GM18526 (cell line): Measurements from ENCODE around the gene ARF3.

Experiments
- POLR2A ChIP-seq: IDR thresholded peaks from 3 replicates; pipeline ENCODE4 v1.6.1; 2011; ENCODE audit not compliant: insufficient read length; ENCODE audit errors: extremely low read depth

Gene ARF3

GRCh38 chr12:48958049-48958388 lies 732 bp upstream of the ARF3 start:
- no peak for TF ChIP-seq POLR2A

- no peak for TF ChIP-seq POLR2A
Observed at GRCh38 chr12:48956279-48957140, 777 bp downstream of the ARF3 start.

GRCh38 chr12:48954841-48955501 lies 2.3 kb downstream of the ARF3 start:
- TF ChIP-seq POLR2A = no peak

GRCh38 chr12:48954061-48954460 lies 3.2 kb downstream of the ARF3 start:
- no peak for TF ChIP-seq POLR2A

DNA sequence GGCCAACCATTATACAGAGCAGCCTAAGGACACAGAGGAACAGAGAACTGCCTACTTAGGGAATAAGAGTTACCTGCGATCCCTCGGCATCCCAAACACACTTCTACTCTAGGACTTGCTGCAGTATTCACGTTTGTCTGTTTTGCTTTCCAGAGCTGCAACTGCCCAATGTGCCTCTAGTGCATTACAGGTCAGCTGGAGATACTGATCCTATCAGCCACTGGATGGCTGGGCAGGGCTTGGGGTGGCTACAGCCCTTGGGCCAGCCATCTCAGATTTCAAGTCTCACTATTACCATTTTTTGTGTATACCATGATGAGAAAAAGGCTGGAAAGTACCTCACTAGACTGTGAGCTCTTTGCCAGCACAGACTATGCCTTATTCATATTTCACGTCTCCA lies 4.6 kb downstream of the ARF3 start:
- no peak for TF ChIP-seq POLR2A

- TF ChIP-seq POLR2A = no peak
Observed at GRCh38 chr12:48947727-48948126, 9.6 kb downstream of the ARF3 start.

GRCh38 chr12:48946943-48947342 lies 10.3 kb downstream of the ARF3 start:
- TF ChIP-seq POLR2A = no peak

DNA sequence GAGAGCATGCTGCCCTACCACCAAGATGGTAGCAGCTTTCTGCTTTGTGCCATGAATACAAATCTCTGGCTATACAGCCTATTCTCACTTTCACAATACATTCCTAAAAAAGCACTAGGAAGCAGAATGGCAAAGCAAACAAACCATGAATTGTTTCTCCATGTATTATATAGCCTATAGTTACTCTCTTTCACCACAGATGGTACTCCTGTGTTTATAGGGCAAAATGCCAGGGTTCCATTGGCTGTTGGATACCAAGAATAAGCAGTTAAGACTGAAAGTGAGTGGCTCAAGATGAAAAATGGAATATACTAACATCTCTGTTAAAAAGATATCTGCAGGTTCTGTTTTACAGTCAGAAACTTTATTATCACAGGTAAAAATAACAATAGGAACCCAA lies 11.1 kb downstream of the ARF3 start:
- TF ChIP-seq POLR2A = no peak

DNA sequence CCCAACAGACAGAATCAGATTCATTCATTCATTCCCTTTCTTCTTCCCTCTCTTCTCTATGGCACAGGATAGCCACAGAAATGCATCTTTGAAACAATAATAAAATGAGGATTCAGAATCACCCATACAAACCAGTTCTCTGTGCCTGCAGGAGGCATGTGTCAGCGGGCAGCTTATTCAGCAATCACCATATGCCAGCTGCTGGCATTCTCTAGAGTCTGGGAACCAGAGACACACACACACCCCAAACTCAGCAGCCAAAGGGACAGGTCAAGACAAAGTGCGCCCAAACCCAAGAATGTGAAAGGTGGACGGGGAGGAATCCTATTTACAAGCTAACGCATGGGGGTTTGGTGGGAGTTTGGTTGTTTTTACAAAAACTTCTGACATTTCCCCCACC lies 14.1 kb downstream of the ARF3 start:
- TF ChIP-seq POLR2A = no peak

- no peak for TF ChIP-seq POLR2A
Observed at GRCh38 chr12:48940181-48940580, 17.1 kb downstream of the ARF3 start.

DNA sequence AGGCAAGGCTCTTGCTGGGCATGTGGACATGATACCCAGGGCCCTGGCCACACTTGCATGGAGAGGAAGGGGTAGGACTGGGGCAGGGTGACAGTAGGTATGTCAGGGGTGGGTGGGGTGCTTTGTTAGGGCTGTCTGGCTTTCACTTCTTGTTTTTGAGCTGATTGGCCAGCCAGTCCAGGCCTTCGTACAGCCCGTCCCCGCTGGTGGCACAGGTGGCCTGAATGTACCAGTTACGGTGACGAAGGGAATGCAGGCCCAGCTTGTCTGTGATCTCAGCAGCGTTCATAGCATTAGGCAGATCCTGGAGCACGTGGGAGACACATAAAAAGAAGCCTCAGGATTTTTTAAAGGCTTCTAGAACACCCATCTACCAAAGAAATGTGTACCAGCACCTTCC lies 18.5 kb downstream of the ARF3 start:
- no peak for TF ChIP-seq POLR2A

DNA sequence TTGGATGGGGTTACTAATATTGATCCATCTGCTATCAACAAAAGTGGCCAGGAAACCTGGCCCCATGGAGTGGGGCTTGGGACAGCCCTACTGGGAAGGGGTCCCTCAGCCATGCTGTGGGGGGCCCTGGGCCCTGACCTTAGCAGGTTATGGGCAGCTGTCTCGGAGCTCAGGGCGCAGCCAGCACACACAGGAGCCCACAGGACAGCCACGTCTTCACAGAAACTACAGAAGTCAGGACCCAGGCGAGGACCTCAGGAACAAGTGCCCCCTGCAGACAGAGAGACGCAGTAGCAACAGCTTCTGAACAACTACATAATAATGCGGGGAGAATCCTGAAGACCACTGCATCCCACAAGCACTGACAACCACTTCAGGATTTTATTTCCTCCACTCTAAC lies 20.1 kb downstream of the ARF3 start:
- no peak for TF ChIP-seq POLR2A

GRCh38 chr12:48936379-48936979 lies 20.8 kb downstream of the ARF3 start:
- TF ChIP-seq POLR2A = no peak

DNA sequence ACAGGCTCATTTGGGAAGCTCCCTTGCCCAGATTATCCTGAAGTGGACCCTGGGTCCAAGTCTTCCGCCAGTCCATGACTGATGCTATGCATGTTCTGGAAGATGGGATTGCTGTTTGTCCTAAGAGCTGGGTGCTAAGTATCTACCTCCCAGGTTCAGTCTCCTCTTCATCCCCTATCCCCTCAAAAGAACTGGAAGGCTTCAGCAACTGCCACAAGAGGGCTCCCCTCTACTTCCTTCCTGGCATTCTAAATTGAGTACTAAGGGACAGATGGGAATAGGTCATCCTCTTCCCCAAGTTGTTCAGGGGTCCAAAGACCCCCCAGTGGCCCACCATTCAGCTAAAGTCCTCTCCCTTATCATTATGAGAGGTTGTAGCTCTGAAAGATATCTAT lies 23.0 kb downstream of the ARF3 start:
- TF ChIP-seq POLR2A = no peak

GRCh38 chr12:48933664-48934311 lies 23.5 kb downstream of the ARF3 start:
- TF ChIP-seq POLR2A = no peak

DNA sequence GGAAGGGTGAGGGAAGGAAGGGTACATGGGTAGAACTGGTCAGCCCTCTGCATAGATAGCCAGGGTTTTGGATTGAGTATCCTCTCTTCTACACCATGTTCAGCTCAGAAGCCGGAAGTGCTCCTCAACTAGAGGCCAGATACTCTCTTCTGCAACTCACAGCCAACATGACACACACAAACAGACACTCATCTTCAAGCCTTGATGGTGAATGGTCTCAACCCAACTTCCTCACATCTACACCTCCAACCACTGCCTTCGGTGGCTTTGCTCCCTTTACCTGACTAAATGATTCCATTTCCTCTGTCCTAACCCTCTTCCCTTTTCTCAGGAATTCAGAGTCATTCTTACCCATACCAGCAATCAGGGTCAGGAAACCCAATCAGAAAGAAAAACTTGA lies 24.4 kb downstream of the ARF3 start:
- TF ChIP-seq POLR2A = no peak
